GM12878 (cell line): Measurements from ENCODE around the gene REM2. TPM values are rescaled to one million over a fixed set of nuclear protein-coding genes. Genes with fewer than 3 reads are reported as not detected.

Experiments used
- CEBPB ChIP-seq, 2 experiments: fragments of 150-350 bp in 1 of 2; IDR thresholded peaks; 2 replicates each; pipeline ENCODE4 v1.6.1; 2012 to 2014; ENCODE audit warnings: low read depth in 2 of 2, low read length in 2 of 2, borderline replicate concordance in 1 of 2, inconsistent platforms in 1 of 2
- NRF1 ChIP-seq: conservative IDR thresholded peaks from 2 replicates; pipeline ENCODE4 v1.6.1; 2011; ENCODE audit warnings: mild to moderate bottlenecking, low read depth, low read length, improper control_type of control experiment
- PAX5 ChIP-seq: IDR thresholded peaks from 2 replicates; pipeline ENCODE4 v1.6.1; 2011; ENCODE audit warnings: low read depth, low read length, borderline replicate concordance
- POU2F2 ChIP-seq: IDR thresholded peaks from 3 replicates; pipeline ENCODE4 v1.6.1; 2011; ENCODE audit warnings: low read depth, mild to moderate bottlenecking, low read length, borderline replicate concordance
- SREBF1 ChIP-seq: IDR thresholded peaks from 2 replicates; pipeline ENCODE4 v1.6.1; 2012; ENCODE audit warnings: mild to moderate bottlenecking, low read length
- TARDBP ChIP-seq: IDR thresholded peaks from 2 replicates; pipeline ENCODE4 v1.6.1; 2016; ENCODE audit warnings: borderline replicate concordance
- ZNF24 ChIP-seq: fragments of 450-650 bp; IDR thresholded peaks from 2 replicates; pipeline ENCODE4 v1.6.1; 2017; ENCODE audit warnings: antibody characterized with exemption, mild to moderate bottlenecking
- polyA plus RNA-seq, 11 experiments: library from polyadenylated mRNA; depleted of rRNA in 4 of 11; unstranded in 6 of 11; stranded (reverse) in 5 of 11; fragments of >200 nt; fragmentation: Nextera tagmentation in 4 of 11; fragmentation: Illumina TruSeq in 1 of 11; extraction: Ambion mirVana in 4 of 11; extraction: Trizol in 1 of 11; gene quantifications; 1 replicate in 1 of 11; 2 replicates in 10 of 11; pipeline versions ENCODE4 v1.2.1 to v1.2.3, GENCODE V29; 2011 to 2016; ENCODE audit warnings: inconsistent platforms in 2 of 11, missing spikeins in 2 of 11, low read depth in 1 of 11
- total RNA-seq, 4 experiments: library from RNA; depleted of rRNA in 3 of 4; stranded (reverse); fragments of >200 nt in 3 of 4; fragmentation: Illumina TruSeq in 1 of 4; extraction: Trizol in 1 of 4; gene quantifications; 2 replicates each; pipeline versions ENCODE4 v1.2.1 to v1.2.3, GENCODE V29; 2013 to 2021
- TF ChIP-seq, protein P1 (sequence below): fragments of 450-650 bp; IDR thresholded peaks from 2 replicates; pipeline ENCODE4 v1.6.1; 2016; ENCODE audit warnings: mild to moderate bottlenecking
- TF ChIP-seq, protein P2 (sequence below): fragments of 450-650 bp; IDR thresholded peaks from 2 replicates; pipeline ENCODE4 v1.6.1; 2014; ENCODE audit warnings: mild to moderate bottlenecking
- TF ChIP-seq, protein P3 (sequence below): IDR thresholded peaks from 2 replicates; pipeline ENCODE4 v1.6.1; 2011; ENCODE audit warnings: mild to moderate bottlenecking, low read depth, low read length, moderate library complexity; ENCODE audit not compliant: insufficient replicate concordance

The REM2 gene
- total and polyA plus RNA-seq, 10 of the 15 experiments (the other 5 are each of a cell fraction or from before 2014, with no cell fraction given) = 0.27 to 1.5 (median 0.83) TPM

DNA sequence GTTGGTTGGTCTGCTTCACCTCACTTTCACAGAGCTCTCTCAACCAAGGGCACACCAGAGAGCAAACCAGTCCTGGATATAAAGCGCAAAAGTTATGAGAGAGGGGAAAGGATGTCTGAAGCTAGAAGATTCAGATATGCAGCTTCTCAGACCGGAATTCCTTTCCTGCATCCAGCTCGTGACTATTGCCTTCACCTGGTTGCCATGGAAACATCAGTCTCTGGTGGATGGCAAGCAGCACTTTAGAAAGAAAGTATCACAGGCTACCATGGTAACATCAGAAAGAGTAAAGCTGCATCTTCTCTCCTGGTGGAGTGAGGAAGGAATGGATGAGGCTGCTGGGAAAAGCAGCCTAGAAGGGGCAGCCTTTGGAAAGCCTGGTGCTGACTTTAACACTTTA is 13.7 kb downstream of the REM2 start (continued):
- TF ChIP-seq, protein P1, sequence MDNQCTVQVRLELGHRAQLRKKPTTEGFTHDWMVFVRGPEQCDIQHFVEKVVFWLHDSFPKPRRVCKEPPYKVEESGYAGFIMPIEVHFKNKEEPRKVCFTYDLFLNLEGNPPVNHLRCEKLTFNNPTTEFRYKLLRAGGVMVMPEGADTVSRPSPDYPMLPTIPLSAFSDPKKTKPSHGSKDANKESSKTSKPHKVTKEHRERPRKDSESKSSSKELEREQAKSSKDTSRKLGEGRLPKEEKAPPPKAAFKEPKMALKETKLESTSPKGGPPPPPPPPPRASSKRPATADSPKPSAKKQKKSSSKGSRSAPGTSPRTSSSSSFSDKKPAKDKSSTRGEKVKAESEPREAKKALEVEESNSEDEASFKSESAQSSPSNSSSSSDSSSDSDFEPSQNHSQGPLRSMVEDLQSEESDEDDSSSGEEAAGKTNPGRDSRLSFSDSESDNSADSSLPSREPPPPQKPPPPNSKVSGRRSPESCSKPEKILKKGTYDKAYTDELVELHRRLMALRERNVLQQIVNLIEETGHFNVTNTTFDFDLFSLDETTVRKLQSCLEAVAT = no peak
- no peak for TF ChIP-seq POU2F2
- TF ChIP-seq, protein P2, sequence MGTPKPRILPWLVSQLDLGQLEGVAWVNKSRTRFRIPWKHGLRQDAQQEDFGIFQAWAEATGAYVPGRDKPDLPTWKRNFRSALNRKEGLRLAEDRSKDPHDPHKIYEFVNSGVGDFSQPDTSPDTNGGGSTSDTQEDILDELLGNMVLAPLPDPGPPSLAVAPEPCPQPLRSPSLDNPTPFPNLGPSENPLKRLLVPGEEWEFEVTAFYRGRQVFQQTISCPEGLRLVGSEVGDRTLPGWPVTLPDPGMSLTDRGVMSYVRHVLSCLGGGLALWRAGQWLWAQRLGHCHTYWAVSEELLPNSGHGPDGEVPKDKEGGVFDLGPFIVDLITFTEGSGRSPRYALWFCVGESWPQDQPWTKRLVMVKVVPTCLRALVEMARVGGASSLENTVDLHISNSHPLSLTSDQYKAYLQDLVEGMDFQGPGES = no peak
- no peak for TF ChIP-seq ZNF24
- TF ChIP-seq NRF1 = no peak
- TF ChIP-seq CEBPB (IDR thresholded peaks at IDR 0.05; ENCODE audit: borderline replicate concordance in 1 of 2, low read depth in 2 of 2, low read length in 2 of 2) = no peak
- TF ChIP-seq, protein P3, sequence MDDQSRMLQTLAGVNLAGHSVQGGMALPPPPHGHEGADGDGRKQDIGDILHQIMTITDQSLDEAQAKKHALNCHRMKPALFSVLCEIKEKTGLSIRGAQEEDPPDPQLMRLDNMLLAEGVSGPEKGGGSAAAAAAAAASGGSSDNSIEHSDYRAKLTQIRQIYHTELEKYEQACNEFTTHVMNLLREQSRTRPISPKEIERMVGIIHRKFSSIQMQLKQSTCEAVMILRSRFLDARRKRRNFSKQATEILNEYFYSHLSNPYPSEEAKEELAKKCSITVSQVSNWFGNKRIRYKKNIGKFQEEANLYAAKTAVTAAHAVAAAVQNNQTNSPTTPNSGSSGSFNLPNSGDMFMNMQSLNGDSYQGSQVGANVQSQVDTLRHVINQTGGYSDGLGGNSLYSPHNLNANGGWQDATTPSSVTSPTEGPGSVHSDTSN = no peak
- TF ChIP-seq TARDBP = no peak
- TF ChIP-seq SREBF1 = no peak
- no peak for TF ChIP-seq PAX5
- TF ChIP-seq, all 136 proteins: peak for 0
